NCI-H1694 (cell line): Measurements from ENCODE around the gene FAM120C.

Source experiments
- DNase-seq: peaks from one replicate; lab custom pipeline; 2025; lab: John Stamatoyannopoulos, UW

FAM120C gene

GRCh38 chrX:54043056-54043455 lies 140.0 kb downstream of the FAM120C start:
- DNase-seq = no peak

- peak; percentile 16 for DNase-seq
These were observed 140.4 kb downstream of the FAM120C start for GRCh38 chrX:54042609-54043021.

GRCh38 chrX:54030329-54030728 lies 152.7 kb downstream of the FAM120C start:
- no peak for DNase-seq

- no peak for DNase-seq
These were observed 153.4 kb downstream of the FAM120C start for GRCh38 chrX:54029529-54030143.

- no peak for DNase-seq
These were observed 158.7 kb downstream of the FAM120C start for GRCh38 chrX:54024350-54024749.
